HG02642 (cell line): ENCODE results near the gene UNC13D.
A peak's percentile ranks its signal among the peaks of the same experiment; 100 is the strongest.
"Not testable (repeated sequence)": the region's sequence is repeated elsewhere in the genome, so short reads cannot be mapped to it uniquely, and the experiment has no call there.

ENCODE experiments used
- ATAC-seq: cut with Tn5 transposase; IDR thresholded peaks from one replicate; pipeline ENCODE4 v1.9.1; 2021; ENCODE audit warnings: mild to moderate bottlenecking; ENCODE audit not compliant: unreplicated experiment, poor library complexity

UNC13D gene

GRCh38 chr17:75853433-75853832 lies 9.2 kb upstream of the UNC13D start:
- ATAC-seq, result no peak

- not testable (repeated sequence) for ATAC-seq
Measured at GRCh38 chr17:75851693-75851991, 7.4 kb upstream of the UNC13D start.

- no peak for ATAC-seq
Measured at GRCh38 chr17:75850928-75851692, 6.9 kb upstream of the UNC13D start.

GRCh38 chr17:75849724-75850123 lies 5.5 kb upstream of the UNC13D start:
- no peak for ATAC-seq

GRCh38 chr17:75849279-75849646 lies 5.1 kb upstream of the UNC13D start:
- no peak for ATAC-seq

GRCh38 chr17:75848523-75849278 lies 4.5 kb upstream of the UNC13D start:
- no peak for ATAC-seq

- no peak for ATAC-seq
Measured at GRCh38 chr17:75847614-75848522, 3.7 kb upstream of the UNC13D start.

GRCh38 chr17:75846692-75847613 lies 2.7 kb upstream of the UNC13D start:
- no peak for ATAC-seq

- ATAC-seq, result no peak
Measured at GRCh38 chr17:75845933-75846691, 1.9 kb upstream of the UNC13D start.

GRCh38 chr17:75845058-75845711 lies 981 bp upstream of the UNC13D start:
- peak; percentile 69 for ATAC-seq

- ATAC-seq, result peak; percentile 13
Measured at GRCh38 chr17:75844530-75845057, 390 bp upstream of the UNC13D start.

GRCh38 chr17:75842963-75843576 lies 1.1 kb downstream of the UNC13D start:
- ATAC-seq, result no peak

- no peak for ATAC-seq
Measured at GRCh38 chr17:75842411-75842810, 1.8 kb downstream of the UNC13D start.

- no peak for ATAC-seq
Measured at GRCh38 chr17:75840799-75841164, 3.4 kb downstream of the UNC13D start.

- ATAC-seq, result no peak
Measured at GRCh38 chr17:75839942-75840798, 4.0 kb downstream of the UNC13D start.

GRCh38 chr17:75838410-75838809 lies 5.8 kb downstream of the UNC13D start:
- no peak for ATAC-seq

GRCh38 chr17:75837899-75838298 lies 6.3 kb downstream of the UNC13D start:
- no peak for ATAC-seq
